Jurkat, Clone E6-1 (cell line): ENCODE results near the gene TNK2.
"Not testable (repeated sequence)": the region's sequence is repeated elsewhere in the genome, so short reads cannot be mapped to it uniquely, and the experiment has no call there.

Experiments used
- DNase-seq: peaks from one replicate; pipeline ENCODE4 v3.0.0-alpha.2; 2011; ENCODE audit warnings: low read depth, low spot score
- H3K4me3 ChIP-seq: 2 replicates; pipeline ENCODE4 v1.5.1; 2011; ENCODE audit warnings: mild to moderate bottlenecking, low read length, control low read depth, moderate library complexity

Gene TNK2

GRCh38 chr3:195902634-195903033, 5.7 kb downstream of the TNK2 start:
- H3K4me3 ChIP-seq, DNase-seq: not testable (repeated sequence)

GRCh38 chr3:195901836-195902585, 6.3 kb downstream of the TNK2 start:
- not testable (repeated sequence) for DNase-seq, H3K4me3 ChIP-seq

GRCh38 chr3:195900436-195901355, 7.7 kb downstream of the TNK2 start:
- no peak overlapping the region for H3K4me3 ChIP-seq
- DNase-seq = no peak

- no peak for DNase-seq
- no peak overlapping the region for H3K4me3 ChIP-seq
Measured at GRCh38 chr3:195899701-195900435, 8.5 kb downstream of the TNK2 start.

GRCh38 chr3:195897853-195898415, 10.4 kb downstream of the TNK2 start:
- H3K4me3 ChIP-seq = no peak overlapping the region
- DNase-seq = no peak

GRCh38 chr3:195897081-195897852, 11.1 kb downstream of the TNK2 start:
- H3K4me3 ChIP-seq = no peak overlapping the region
- no peak for DNase-seq

- DNase-seq = no peak
- peak overlapping the region; percentile 71 for H3K4me3 ChIP-seq
Measured at GRCh38 chr3:195896361-195897080, 11.8 kb downstream of the TNK2 start.

GRCh38 chr3:195895861-195896360, 12.4 kb downstream of the TNK2 start:
- DNase-seq = no peak
- H3K4me3 ChIP-seq = peak overlapping the region; percentile 71

- peak overlapping the region; percentile 71 for H3K4me3 ChIP-seq
- no peak for DNase-seq
Measured at GRCh38 chr3:195895078-195895860, 13.1 kb downstream of the TNK2 start.

- H3K4me3 ChIP-seq = no peak overlapping the region; the same call in 1 of the 2 replicates
- DNase-seq = no peak
Measured at GRCh38 chr3:195893916-195894465, 14.4 kb downstream of the TNK2 start.

GRCh38 chr3:195893516-195893915, 14.8 kb downstream of the TNK2 start:
- no peak overlapping the region for H3K4me3 ChIP-seq

GRCh38 chr3:195893044-195893395, 15.3 kb downstream of the TNK2 start:
- no peak for DNase-seq
- no peak overlapping the region for H3K4me3 ChIP-seq

More at GRCh38 chr3:195893516-195893915, 14.8 kb downstream of the TNK2 start:
- DNase-seq = no peak

- H3K4me3 ChIP-seq = no peak overlapping the region
- DNase-seq = no peak
Measured at GRCh38 chr3:195892105-195893043, 16.0 kb downstream of the TNK2 start.

- DNase-seq = no peak
- no peak overlapping the region for H3K4me3 ChIP-seq
Measured at GRCh38 chr3:195891431-195892104, 16.8 kb downstream of the TNK2 start.

GRCh38 chr3:195889870-195890295, 18.5 kb downstream of the TNK2 start:
- no peak for DNase-seq
- no peak overlapping the region for H3K4me3 ChIP-seq
